Stomach smooth muscle (tissue), 2 donors: ENCODE results near the gene PSMG3.

Experiments used
- H3K27ac ChIP-seq: one replicate; pipeline ENCODE4 v1.7.0; 2013; ENCODE audit warnings: mild to moderate bottlenecking, low read length, inconsistent platforms
- H3K27me3 ChIP-seq, 2 donors: one replicate each; pipeline ENCODE4 v1.7.0; 2013; ENCODE audit warnings: low read length in 2 of 2; ENCODE audit not compliant: insufficient read depth in 2 of 2, control insufficient read depth in 1 of 2
- H3K36me3 ChIP-seq, 2 donors: one replicate each; pipeline ENCODE4 v1.7.0; 2013; ENCODE audit warnings: low read length in 2 of 2; ENCODE audit not compliant: control insufficient read depth in 2 of 2, insufficient read depth in 2 of 2
- H3K4me1 ChIP-seq: one replicate; pipeline ENCODE4 v1.7.0; 2013; ENCODE audit warnings: low read length; ENCODE audit not compliant: control insufficient read depth, insufficient read depth
- H3K4me3 ChIP-seq, 2 donors: one replicate each; pipeline ENCODE4 v1.7.0; 2013; ENCODE audit warnings: low read length in 2 of 2
- H3K9ac ChIP-seq, 2 donors: one replicate each; pipeline ENCODE4 v1.7.0; 2013; ENCODE audit warnings: low read length in 2 of 2, mild to moderate bottlenecking in 1 of 2
- H3K9me3 ChIP-seq, 2 donors: one replicate each; pipeline ENCODE4 v1.7.0; 2013; ENCODE audit warnings: low read length in 2 of 2; ENCODE audit not compliant: control insufficient read depth in 2 of 2
- donor health status: healthy.
- donor health status: Pancreatic carcinoma.

The PSMG3 gene

GRCh38 chr7:1563981-1564602 is 5.7 kb downstream of the PSMG3 start:
- Histone ChIP-seq H3K36me3 (peaks cover 7 to 10% of the 10 kb centered on the region in 2 donors), H3K4me3 (no peak overlapping the region), H3K9ac (no peak overlapping the region), H3K27ac (no peak overlapping the region), H3K9me3 (no peaks in the 10 kb centered on the region), H3K4me1 (peaks cover 6% of the 10 kb centered on the region), H3K27me3 (no peaks in the 10 kb centered on the region)

GRCh38 chr7:1562597-1563051 is 7.2 kb downstream of the PSMG3 start:
- Histone ChIP-seq H3K4me3 (no peak overlapping the region), H3K9ac (no peak overlapping the region), H3K27ac (no peak overlapping the region), H3K36me3 (peaks cover 7% of the 10 kb centered on the region in 2 donors), H3K27me3 (peaks cover 0 to 3% of the 10 kb centered on the region in 2 donors), H3K4me1 (no peaks in the 10 kb centered on the region), H3K9me3 (no peaks in the 10 kb centered on the region)

- Histone ChIP-seq H3K4me3 (no peak overlapping the region), H3K9me3 (no peaks in the 10 kb centered on the region), H3K36me3 (peaks cover 2 to 4% of the 10 kb centered on the region in 2 donors), H3K9ac (no peak overlapping the region), H3K27me3 (peaks cover 0 to 3% of the 10 kb centered on the region in 2 donors), H3K27ac (no peak overlapping the region), H3K4me1 (no peaks in the 10 kb centered on the region)
These were observed 7.7 kb downstream of the PSMG3 start for GRCh38 chr7:1562116-1562515.

- Histone ChIP-seq H3K4me3 (no peak overlapping the region), H3K9ac (no peak overlapping the region), H3K9me3 (no peaks in the 10 kb centered on the region), H3K27ac (no peak overlapping the region), H3K27me3 (peaks cover 0 to 3% of the 10 kb centered on the region in 2 donors), H3K4me1 (no peaks in the 10 kb centered on the region), H3K36me3 (peaks cover 0 to 4% of the 10 kb centered on the region in 2 donors)
These were observed 8.5 kb downstream of the PSMG3 start for GRCh38 chr7:1561036-1561940.

- Histone ChIP-seq H3K9me3 (no peaks in the 10 kb centered on the region), H3K9ac (no peak overlapping the region), H3K4me3 (no peak overlapping the region), H3K27ac (no peak overlapping the region), H3K27me3 (peaks cover 3 to 4% of the 10 kb centered on the region in 2 donors), H3K4me1 (peaks cover 4% of the 10 kb centered on the region), H3K36me3 (peaks cover 0 to 4% of the 10 kb centered on the region in 2 donors)
These were observed 9.2 kb downstream of the PSMG3 start for GRCh38 chr7:1560620-1561031.

GRCh38 chr7:1559626-1560590 is 9.9 kb downstream of the PSMG3 start:
- no peaks in the 10 kb centered on the region for H3K9me3 ChIP-seq
- no peak overlapping the region for H3K9ac ChIP-seq
- H3K27ac ChIP-seq = no peak overlapping the region
- peaks cover 10% of the 10 kb centered on the region for H3K4me1 ChIP-seq
- H3K27me3 ChIP-seq = peaks cover 7 to 9% of the 10 kb centered on the region in 2 donors
- H3K4me3 ChIP-seq = no peak overlapping the region
- peaks cover 0 to under 1% of the 10 kb centered on the region in 2 donors for H3K36me3 ChIP-seq

GRCh38 chr7:1558841-1559625 is 10.8 kb downstream of the PSMG3 start:
- peaks cover 7 to 9% of the 10 kb centered on the region in 2 donors for H3K27me3 ChIP-seq
- no peaks in the 10 kb centered on the region for H3K36me3 ChIP-seq
- H3K27ac ChIP-seq = no peak overlapping the region
- peaks cover 11% of the 10 kb centered on the region for H3K4me1 ChIP-seq
- H3K4me3 ChIP-seq = no peak overlapping the region
- H3K9ac ChIP-seq = no peak overlapping the region
- no peaks in the 10 kb centered on the region for H3K9me3 ChIP-seq

- H3K4me3 ChIP-seq = no peak overlapping the region
- no peaks in the 10 kb centered on the region for H3K36me3 ChIP-seq
- peaks cover 11% of the 10 kb centered on the region for H3K4me1 ChIP-seq
- H3K9me3 ChIP-seq = no peaks in the 10 kb centered on the region
- no peak overlapping the region for H3K9ac ChIP-seq
- peaks cover 7 to 9% of the 10 kb centered on the region in 2 donors for H3K27me3 ChIP-seq
- H3K27ac ChIP-seq = no peak overlapping the region
These were observed 11.5 kb downstream of the PSMG3 start for GRCh38 chr7:1558181-1558811.

GRCh38 chr7:1557771-1558170 is 12.1 kb downstream of the PSMG3 start:
- no peaks in the 10 kb centered on the region for H3K36me3 ChIP-seq
- no peak overlapping the region for H3K4me3 ChIP-seq
- H3K4me1 ChIP-seq = peaks cover 11% of the 10 kb centered on the region
- H3K9me3 ChIP-seq = no peaks in the 10 kb centered on the region
- no peak overlapping the region for H3K27ac ChIP-seq
- no peak overlapping the region for H3K9ac ChIP-seq
- peaks cover 7 to 9% of the 10 kb centered on the region in 2 donors for H3K27me3 ChIP-seq
